Keratinocyte (primary cell): ENCODE results near the gene MICAL2. TPM values are rescaled to one million over a fixed set of nuclear protein-coding genes. Genes with fewer than 3 reads are reported as not detected.

Experiments used
- DNase-seq: peaks from one replicate; pipeline ENCODE4 v3.0.0-alpha.2; 2011; ENCODE audit warnings: low read depth, missing footprints, low spot score
- FAIRE-seq: peaks from 2 replicates; lab custom pipeline; 2011; peaks lifted over from hg19 to GRCh38; lab: Jason Lieb, UNC
- H2AFZ ChIP-seq: 2 replicates; pipeline ENCODE4 v1.6.0; 2012; ENCODE audit warnings: low read length, control low read depth, inconsistent platforms; ENCODE audit not compliant: control insufficient read depth
- H3K27ac ChIP-seq: 2 replicates; pipeline ENCODE4 v1.5.1; 2011; ENCODE audit warnings: low read length; ENCODE audit not compliant: control insufficient read depth, insufficient read depth
- H3K27me3 ChIP-seq: 3 replicates; pipeline ENCODE4 v1.6.0; 2011; ENCODE audit warnings: low read length; ENCODE audit not compliant: control insufficient read depth, insufficient read depth; ENCODE audit errors: extremely low read depth
- H3K36me3 ChIP-seq, 2 experiments: 2 replicates in 1 of 2; 3 replicates in 1 of 2; pipeline ENCODE4 v1.5.1; 2011; ENCODE audit warnings: low read length in 2 of 2, mild to moderate bottlenecking in 1 of 2; ENCODE audit not compliant: control insufficient read depth in 2 of 2, insufficient read depth in 2 of 2; ENCODE audit errors: extremely low read depth in 1 of 2
- H3K4me1 ChIP-seq: 3 replicates; pipeline ENCODE4 v1.5.1; 2011; ENCODE audit warnings: low read length; ENCODE audit not compliant: control insufficient read depth, insufficient read depth; ENCODE audit errors: extremely low read depth
- H3K4me2 ChIP-seq: 3 replicates; pipeline ENCODE4 v1.6.0; 2011; ENCODE audit warnings: low read depth, low read length; ENCODE audit not compliant: control insufficient read depth, insufficient read depth; ENCODE audit errors: extremely low read depth
- H3K4me3 ChIP-seq, 3 experiments: fragments of 200-600 bp in 1 of 3; sonication (generic) in 1 of 3; 2 replicates in 2 of 3; 3 replicates in 1 of 3; pipeline ENCODE4 v1.5.1; 2011 to 2016; ENCODE audit warnings: low read length in 3 of 3, mild to moderate bottlenecking in 3 of 3, control low read depth in 2 of 3, inconsistent platforms in 1 of 3, low read depth in 1 of 3, mixed read lengths in 1 of 3, mixed run types in 1 of 3, moderate library complexity in 1 of 3; ENCODE audit not compliant: control insufficient read depth in 2 of 3, insufficient read depth in 2 of 3; ENCODE audit errors: extremely low read depth in 1 of 3
- H3K79me2 ChIP-seq: 2 replicates; pipeline ENCODE4 v1.6.0; 2012; ENCODE audit warnings: low read length; ENCODE audit not compliant: control insufficient read depth, insufficient read depth
- H3K9ac ChIP-seq: 3 replicates; pipeline ENCODE4 v1.6.0; 2011; ENCODE audit warnings: low read length; ENCODE audit not compliant: control insufficient read depth, insufficient read depth; ENCODE audit errors: extremely low read depth
- H3K9me1 ChIP-seq: 3 replicates; pipeline ENCODE4 v1.6.0; 2011; ENCODE audit warnings: low read length; ENCODE audit not compliant: control insufficient read depth, insufficient read depth; ENCODE audit errors: extremely low read depth
- H3K9me3 ChIP-seq: 2 replicates; pipeline ENCODE4 v1.5.1; 2012; ENCODE audit warnings: low read depth, low read length; ENCODE audit not compliant: control insufficient read depth
- H4K20me1 ChIP-seq: 3 replicates; pipeline ENCODE4 v1.6.0; 2011; ENCODE audit warnings: low read length; ENCODE audit not compliant: control insufficient read depth, insufficient read depth; ENCODE audit errors: extremely low read depth
- EZH2 ChIP-seq: IDR thresholded peaks from one replicate; pipeline ENCODE4 v1.6.1; 2012; ENCODE audit warnings: inconsistent platforms, mild to moderate bottlenecking, low read length, moderate library complexity
- dilution Hi-C: fragments of 300-500 bp; cut with MboI; formaldehyde crosslinking; loops from one replicate; pipeline ENCODE4 v1.7.0; 2020; ENCODE audit warnings: low sequenced_read_pairs; ENCODE audit not compliant: extremely low pct_ligation_motif_present
- polyA plus RNA-seq, 5 experiments: library from polyadenylated mRNA; depleted of rRNA in 3 of 5; stranded (reverse) in 3 of 5; stranded (forward) in 1 of 5; unstranded in 1 of 5; fragments of >200 nt; gene quantifications; 1 replicate in 1 of 5; 2 replicates in 3 of 5; 3 replicates in 1 of 5; pipeline versions ENCODE4 v1.2.1 to v1.2.3, GENCODE V29; 2011 to 2012; ENCODE audit warnings: missing spikeins in 2 of 5, low read depth in 1 of 5, low replicate concordance in 1 of 5
- TF ChIP-seq, protein P1 (sequence below), 3 experiments: IDR thresholded peaks in 1 of 3; conservative IDR thresholded peaks in 1 of 3; optimal IDR thresholded peaks in 1 of 3; 2 replicates in 2 of 3; 3 replicates in 1 of 3; pipeline versions ENCODE3 to v1.5.1; 2011; ENCODE audit warnings: low read length in 3 of 3, mild to moderate bottlenecking in 3 of 3, moderate library complexity in 2 of 3, control low read depth in 1 of 3, inconsistent platforms in 1 of 3; ENCODE audit not compliant: insufficient read depth in 2 of 3; ENCODE audit errors: extremely low read depth in 1 of 3

The MICAL2 gene
- polyA plus RNA-seq, 1 donor (not counting 4 experiments of a cell fraction or from before 2014, with no cell fraction given) = 83.9 TPM

DNA sequence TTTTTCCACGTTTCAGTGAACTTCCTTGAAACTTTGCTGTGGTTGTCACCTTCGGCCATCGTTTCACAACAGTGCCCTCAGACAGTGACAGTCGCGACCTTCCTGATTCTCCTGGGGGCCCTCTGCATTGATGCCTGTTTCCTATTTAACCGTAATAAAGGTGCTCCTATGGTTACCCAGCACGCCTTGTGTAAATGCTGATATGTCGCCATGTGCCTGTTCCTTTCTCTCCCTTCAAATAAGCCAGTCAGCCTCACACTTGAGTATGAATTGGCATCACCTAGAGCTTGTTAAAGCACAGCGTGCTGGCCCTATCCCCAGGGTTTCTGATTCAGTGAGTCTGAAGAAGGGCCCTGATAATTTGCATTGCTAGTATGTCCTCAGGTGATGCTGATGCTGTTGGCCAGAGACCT is 104.8 kb downstream of the MICAL2 start:
- dilution Hi-C loops = no loop called here
- H4K20me1 ChIP-seq = no peaks in the 10 kb centered on the region
- FAIRE-seq = no peak
- H3K9ac ChIP-seq = no peak overlapping the region
- no peak overlapping the region for H3K4me3 ChIP-seq
- H3K4me2 ChIP-seq = no peak overlapping the region
- peaks cover 21% of the 10 kb centered on the region for H3K4me1 ChIP-seq
- no peak overlapping the region for H3K27ac ChIP-seq
- H3K9me3 ChIP-seq = no peaks in the 10 kb centered on the region
- H3K27me3 ChIP-seq = no peaks in the 10 kb centered on the region
- TF ChIP-seq, protein P1, sequence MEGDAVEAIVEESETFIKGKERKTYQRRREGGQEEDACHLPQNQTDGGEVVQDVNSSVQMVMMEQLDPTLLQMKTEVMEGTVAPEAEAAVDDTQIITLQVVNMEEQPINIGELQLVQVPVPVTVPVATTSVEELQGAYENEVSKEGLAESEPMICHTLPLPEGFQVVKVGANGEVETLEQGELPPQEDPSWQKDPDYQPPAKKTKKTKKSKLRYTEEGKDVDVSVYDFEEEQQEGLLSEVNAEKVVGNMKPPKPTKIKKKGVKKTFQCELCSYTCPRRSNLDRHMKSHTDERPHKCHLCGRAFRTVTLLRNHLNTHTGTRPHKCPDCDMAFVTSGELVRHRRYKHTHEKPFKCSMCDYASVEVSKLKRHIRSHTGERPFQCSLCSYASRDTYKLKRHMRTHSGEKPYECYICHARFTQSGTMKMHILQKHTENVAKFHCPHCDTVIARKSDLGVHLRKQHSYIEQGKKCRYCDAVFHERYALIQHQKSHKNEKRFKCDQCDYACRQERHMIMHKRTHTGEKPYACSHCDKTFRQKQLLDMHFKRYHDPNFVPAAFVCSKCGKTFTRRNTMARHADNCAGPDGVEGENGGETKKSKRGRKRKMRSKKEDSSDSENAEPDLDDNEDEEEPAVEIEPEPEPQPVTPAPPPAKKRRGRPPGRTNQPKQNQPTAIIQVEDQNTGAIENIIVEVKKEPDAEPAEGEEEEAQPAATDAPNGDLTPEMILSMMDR (optimal IDR thresholded peaks at IDR 0.05 in 1 of 3, IDR thresholded peaks at IDR 0.05 in 1 of 3, conservative IDR thresholded peaks at IDR 0.05 in 1 of 3; ENCODE audit: extremely low read depth in 1 of 3, insufficient read depth in 2 of 3, low read length in 3 of 3) = no peak
- TF ChIP-seq EZH2 = no peak
- H2AFZ ChIP-seq = no peak overlapping the region
- H3K9me1 ChIP-seq = no peaks in the 10 kb centered on the region
- DNase-seq = no peak
- H3K79me2 ChIP-seq = no peaks in the 10 kb centered on the region
- H3K36me3 ChIP-seq = peaks cover 65 to 81% of the 10 kb centered on the region in 2 experiments

DNA sequence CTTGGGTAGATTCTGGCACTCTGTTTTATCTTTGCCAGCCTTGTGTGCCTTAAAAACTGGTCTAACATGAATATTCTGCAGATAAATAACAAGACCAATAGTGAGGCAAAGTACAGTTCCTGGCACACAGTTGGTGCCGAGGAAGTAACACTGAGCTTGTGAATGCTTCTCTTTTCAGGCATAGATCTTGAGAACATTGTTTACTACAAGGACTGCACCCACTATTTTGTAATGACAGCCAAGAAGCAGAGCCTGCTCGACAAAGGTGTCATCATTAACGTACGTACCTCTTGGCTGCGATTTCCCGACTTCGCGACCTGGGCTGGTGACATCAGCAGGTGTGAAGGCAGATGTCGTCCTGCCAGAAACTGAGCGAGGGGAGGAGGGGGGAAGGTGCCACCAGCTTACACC is 105.7 kb downstream of the MICAL2 start:
- Histone ChIP-seq H4K20me1 (no peaks in the 10 kb centered on the region), H2AFZ (no peak overlapping the region), H3K27me3 (no peaks in the 10 kb centered on the region), H3K9me3 (no peaks in the 10 kb centered on the region), H3K27ac (no peak overlapping the region), H3K79me2 (no peaks in the 10 kb centered on the region), H3K4me1 (peaks cover 21% of the 10 kb centered on the region), H3K4me3 (no peak overlapping the region), H3K9me1 (no peaks in the 10 kb centered on the region), H3K4me2 (no peak overlapping the region), H3K36me3 (peaks cover 74 to 81% of the 10 kb centered on the region in 2 experiments), H3K9ac (no peak overlapping the region)
- dilution Hi-C loops = no loop called here
- no peak for FAIRE-seq
- TF ChIP-seq, protein P1 (optimal IDR thresholded peaks at IDR 0.05 in 1 of 3, IDR thresholded peaks at IDR 0.05 in 1 of 3, conservative IDR thresholded peaks at IDR 0.05 in 1 of 3; ENCODE audit: extremely low read depth in 1 of 3, insufficient read depth in 2 of 3, low read length in 3 of 3) = no peak
- TF ChIP-seq EZH2 = no peak
- DNase-seq = no peak
